Psoas muscle (tissue), 8 donors: ENCODE results near the gene NME7. TPM values are rescaled to one million over a fixed set of nuclear protein-coding genes. Genes with fewer than 3 reads are reported as not detected.

Experiments
- ATAC-seq, 4 donors: fragments of 200-7000 bp; cut with Tn5 transposase; one replicate each; pipeline ENCODE4 v1.9.1; 2020; ENCODE audit warnings: moderate library complexity in 3 of 4, mild to moderate bottlenecking in 2 of 4
- DNase-seq, 2 donors: peaks; one replicate each; pipeline ENCODE4 v3.0.0-alpha.2; 2020
- H3K27ac ChIP-seq: fragments of 200-600 bp; one replicate; pipeline ENCODE4 v1.8.0; 2022
- H3K27me3 ChIP-seq, 3 donors: fragments of 200-600 bp in 1 of 3; one replicate each; pipeline versions ENCODE4 v1.6.1 to v1.8.0; 2013 to 2022; ENCODE audit warnings: low read length in 2 of 3, mild to moderate bottlenecking in 2 of 3, moderate library complexity in 1 of 3; ENCODE audit not compliant: insufficient read depth in 3 of 3
- H3K36me3 ChIP-seq, 2 donors: fragments of 200-600 bp in 1 of 2; one replicate each; pipeline versions ENCODE4 v1.6.1 to v1.8.0; 2013 to 2022; ENCODE audit warnings: low read depth in 1 of 2, mild to moderate bottlenecking in 1 of 2, moderate library complexity in 1 of 2; ENCODE audit not compliant: insufficient read depth in 1 of 2
- H3K4me1 ChIP-seq: fragments of 200-600 bp; one replicate; pipeline ENCODE4 v1.8.0; 2022
- H3K4me3 ChIP-seq: fragments of 200-600 bp; one replicate; pipeline ENCODE4 v1.8.0; 2022; ENCODE audit warnings: mild to moderate bottlenecking
- H3K9me3 ChIP-seq: fragments of 200-600 bp; one replicate; pipeline ENCODE4 v1.8.0; 2022
- CTCF ChIP-seq: fragments of 200-600 bp; IDR thresholded peaks from one replicate; pipeline ENCODE4 v1.8.0; 2022; ENCODE audit warnings: antibody characterized with exemption
- WGBS, 3 donors: extraction: QIAGEN DNeasy Blood & Tissue Kit; methylation state at CpG; one replicate each; pipeline versions ENCODE4 v1.1.6 to v1.1.7; 2013; 5-methylcytosine and 5-hydroxymethylcytosine counted together
- intact Hi-C, 2 donors: fragments of 100-400 bp; cut with DNase I; formaldehyde crosslinking; loops; one replicate each; pipeline versions ENCODE4 v1.11.0 to v1.14.2; 2022
- polyA plus RNA-seq, 3 donors: library from polyadenylated mRNA; stranded (reverse); fragments of 200-250 nt; gene quantifications; one replicate each; pipeline ENCODE4 v1.2.3, GENCODE V29; 2013
- total RNA-seq, 4 donors: library from RNA; stranded (reverse); fragmentation: NEBNext Ultra II Directional in 2 of 4; extraction: Animal tissue kit (Norgen Biotek cat#: 25700) in 2 of 4; gene quantifications; one replicate each; pipeline versions ENCODE4 v1.2.1 to v1.2.4, GENCODE V29; 2021 to 2023
- donor health status: healthy with polysubstance abuse.
- donor health status: DM: no; HTN: no; CAD: no; lungs with moderate emphysema.
- donor health status: Bipolar disorder and iron deficiency.
- donor health status: healthy.
- donor health status: DM: yes; HTN: yes; CAD: no.
- donor health status: DM: no; HTN: no; CAD: no.
- donor health status: DM: no; HTN: no; CAD: no.
- donor health status: DM: yes; HTN: yes; CAD: no.

The NME7 gene
- total and polyA plus RNA-seq, 7 donors = 3.9 to 14.1 (median 4.8) TPM

- Histone ChIP-seq H3K36me3 (peaks cover 3 to 40% of the 10 kb centered on the region in 2 donors), H3K9me3 (no peaks in the 10 kb centered on the region), H3K27me3 (no peaks in the 10 kb centered on the region), H3K4me3 (peak overlapping the region; percentile 100), H3K27ac (peak overlapping the region; percentile 96), H3K4me1 (peaks cover 32% of the 10 kb centered on the region)
- DNase-seq (peak; percentile 31 to 66), ATAC-seq (no peak)
- intact Hi-C loops = loop anchor here (2.0 to 10.0 kb wide), 5 partner anchors 212 to 642 kb away; no protein-coding TSS in a partner anchor
- TF ChIP-seq CTCF = no peak
- 1% methylated on average over 32 to 41 of the region's 41 CpGs for WGBS, 3 donors
These were observed 260.5 kb downstream of the NME7 start for GRCh38 chr1:169106921-169107602.

- intact Hi-C loops = loop anchor here (2.0 to 10.0 kb wide), 5 partner anchors 212 to 642 kb away; no protein-coding TSS in a partner anchor
- H3K4me1 ChIP-seq = peaks cover 24% of the 10 kb centered on the region
- DNase-seq (peak; percentile 89 to 95), ATAC-seq (peak; percentile 74 to 85 (median 80))
- TF ChIP-seq CTCF = peak; percentile 63
- H3K36me3 ChIP-seq = peaks cover 0 to 33% of the 10 kb centered on the region in 2 donors
- no peaks in the 10 kb centered on the region for H3K27me3 ChIP-seq
- 0 to 1% (median 0%) methylated on average over 40 to 100 of the region's 100 CpGs for WGBS, 3 donors
- H3K27ac ChIP-seq = peak within 1 kb of the TSS; percentile 96
- H3K9me3 ChIP-seq = no peaks in the 10 kb centered on the region
- H3K4me3 ChIP-seq = peak within 1 kb of the TSS; percentile 100
These were observed 261.3 kb downstream of the NME7 start, which contains the start of gene ATP1B1 for GRCh38 chr1:169106095-169106920. ATP1B1 (plus strand) TSS chr1:169106690; CDS start chr1:169106830, 140 bp downstream.

- H3K27me3 ChIP-seq = no peaks in the 10 kb centered on the region
- no peak for TF ChIP-seq CTCF
- ATAC-seq (peak; percentile 72 to 83 (median 76)), DNase-seq (peak; percentile 87 to 95)
- peak overlapping the region; percentile 96 for H3K27ac ChIP-seq
- H3K4me1 ChIP-seq = peaks cover 19% of the 10 kb centered on the region
- intact Hi-C loops = loop anchor here (2.0 to 10.0 kb wide), 5 partner anchors 211 to 641 kb away; no protein-coding TSS in a partner anchor
- H3K9me3 ChIP-seq = no peaks in the 10 kb centered on the region
- H3K4me3 ChIP-seq = peak overlapping the region; percentile 100
- peaks cover 0 to 25% of the 10 kb centered on the region in 2 donors for H3K36me3 ChIP-seq
- 0 to 1% (median 1%) methylated on average over 28 to 47 of the region's 47 CpGs for whole genome bisulfite sequencing, 3 donors
These were observed 262.0 kb downstream of the NME7 start for GRCh38 chr1:169105434-169106094.

GRCh38 chr1:169105087-169105433 is 262.5 kb downstream of the NME7 start:
- no peak for TF ChIP-seq CTCF
- H3K27ac ChIP-seq = peak overlapping the region; percentile 96
- WGBS, 3 donors = 51 to 55% (median 51%) methylated on average over 6 of the region's 6 CpGs
- peak overlapping the region; percentile 100 for H3K4me3 ChIP-seq
- intact Hi-C loops = loop anchor here (5.0 to 10.0 kb wide), 3 partner anchors 210 to 640 kb away; no protein-coding TSS in a partner anchor
- DNase-seq (no peak), ATAC-seq (no peak)
- peaks cover 19% of the 10 kb centered on the region for H3K4me1 ChIP-seq
- no peaks in the 10 kb centered on the region for H3K9me3 ChIP-seq
- H3K36me3 ChIP-seq = peaks cover 0 to 21% of the 10 kb centered on the region in 2 donors
- H3K27me3 ChIP-seq = no peaks in the 10 kb centered on the region
